Astrocyte of the cerebellum (primary cell): Measurements from ENCODE around the gene MAPK14.
"Not testable (repeated sequence)": the region's sequence is repeated elsewhere in the genome, so short reads cannot be mapped to it uniquely, and the experiment has no call there.

ENCODE experiments used
- DNase-seq: peaks from one replicate; pipeline ENCODE4 v3.0.0-alpha.2; 2011; ENCODE audit warnings: low read depth
- H3K4me3 ChIP-seq: 2 replicates; pipeline ENCODE4 v1.5.1; 2011; ENCODE audit warnings: mild to moderate bottlenecking, low read depth, low read length, moderate library complexity
- in situ Hi-C: cut with HindIII; loops from 2 replicates; pipeline ENCODE4 v1.10.0; 2017; ENCODE audit warnings: low sequenced_read_pairs
- TF ChIP-seq, protein P1 (sequence below): IDR thresholded peaks from 2 replicates; pipeline ENCODE4 v1.5.1; 2012; ENCODE audit warnings: low read length, low read depth, moderate library complexity, mild to moderate bottlenecking; ENCODE audit errors: missing control alignments

MAPK14 gene

DNA sequence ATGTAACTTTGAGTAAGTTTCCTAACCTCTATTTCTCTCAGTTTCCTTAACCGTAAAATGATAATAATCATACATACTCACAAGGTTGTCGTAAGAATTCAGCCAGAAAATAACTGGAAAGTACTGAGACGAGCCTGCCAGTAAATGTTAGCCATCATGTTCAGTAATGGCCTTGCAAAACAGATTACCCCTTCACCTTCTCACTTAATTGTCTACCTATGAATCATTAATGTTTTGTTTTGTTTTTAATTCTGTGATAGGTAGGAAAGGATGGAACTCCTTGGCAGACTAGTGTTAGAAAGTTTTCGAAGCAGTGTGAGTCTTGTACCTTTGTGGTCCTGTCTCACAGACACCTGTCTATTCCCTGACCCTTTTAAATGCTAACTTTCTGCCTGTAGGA is 50.6 kb downstream of the MAPK14 start:
- in situ Hi-C loops = no loop called here
- TF ChIP-seq, protein P1, sequence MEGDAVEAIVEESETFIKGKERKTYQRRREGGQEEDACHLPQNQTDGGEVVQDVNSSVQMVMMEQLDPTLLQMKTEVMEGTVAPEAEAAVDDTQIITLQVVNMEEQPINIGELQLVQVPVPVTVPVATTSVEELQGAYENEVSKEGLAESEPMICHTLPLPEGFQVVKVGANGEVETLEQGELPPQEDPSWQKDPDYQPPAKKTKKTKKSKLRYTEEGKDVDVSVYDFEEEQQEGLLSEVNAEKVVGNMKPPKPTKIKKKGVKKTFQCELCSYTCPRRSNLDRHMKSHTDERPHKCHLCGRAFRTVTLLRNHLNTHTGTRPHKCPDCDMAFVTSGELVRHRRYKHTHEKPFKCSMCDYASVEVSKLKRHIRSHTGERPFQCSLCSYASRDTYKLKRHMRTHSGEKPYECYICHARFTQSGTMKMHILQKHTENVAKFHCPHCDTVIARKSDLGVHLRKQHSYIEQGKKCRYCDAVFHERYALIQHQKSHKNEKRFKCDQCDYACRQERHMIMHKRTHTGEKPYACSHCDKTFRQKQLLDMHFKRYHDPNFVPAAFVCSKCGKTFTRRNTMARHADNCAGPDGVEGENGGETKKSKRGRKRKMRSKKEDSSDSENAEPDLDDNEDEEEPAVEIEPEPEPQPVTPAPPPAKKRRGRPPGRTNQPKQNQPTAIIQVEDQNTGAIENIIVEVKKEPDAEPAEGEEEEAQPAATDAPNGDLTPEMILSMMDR = no peak
- no peak overlapping the region for H3K4me3 ChIP-seq
- DNase-seq = no peak

DNA sequence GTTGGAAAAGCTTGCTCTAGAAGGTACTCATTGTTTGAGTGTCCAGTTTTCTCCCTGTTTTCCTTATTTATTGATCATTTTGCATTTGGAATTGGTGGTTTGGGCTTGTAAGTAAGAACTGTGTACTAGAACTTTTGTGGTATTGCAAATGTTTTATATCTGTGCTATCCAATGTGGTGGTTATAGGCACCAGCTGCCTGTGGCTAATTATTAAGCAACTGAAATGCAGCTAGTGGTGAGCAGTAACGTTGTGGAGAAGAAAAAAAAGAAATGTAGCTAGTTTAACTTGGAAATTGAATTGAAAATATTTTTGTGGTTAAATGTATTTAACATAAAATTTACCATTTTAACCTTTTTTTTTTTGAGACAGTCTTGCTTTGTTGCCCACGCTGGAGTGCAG is 52.0 kb downstream of the MAPK14 start:
- TF ChIP-seq, protein P1 = no peak
- H3K4me3 ChIP-seq = no peak overlapping the region
- DNase-seq = no peak
- in situ Hi-C loops = no loop called here

DNA sequence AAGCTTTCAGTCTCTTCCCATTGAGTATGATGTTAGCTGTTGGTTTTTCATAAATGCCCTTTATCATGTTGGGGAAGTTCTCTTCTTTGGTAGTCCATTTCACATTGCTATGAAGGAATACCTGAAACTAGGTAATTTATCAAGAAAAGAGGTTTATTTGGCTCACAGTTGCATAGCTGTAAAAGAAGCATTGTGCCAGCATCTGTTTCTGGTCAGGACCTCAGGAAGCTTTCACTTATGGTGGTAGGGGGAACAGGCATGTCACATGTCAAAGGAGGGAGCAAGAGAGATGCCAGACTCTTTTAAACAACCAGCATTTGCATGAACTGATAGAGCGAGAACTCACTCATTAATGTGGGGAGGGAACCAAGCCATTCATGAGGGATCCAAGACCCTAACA is 54.7 kb downstream of the MAPK14 start:
- in situ Hi-C loops = no loop called here
- H3K4me3 ChIP-seq = no peak overlapping the region
- no peak for DNase-seq
- TF ChIP-seq, protein P1 = no peak

DNA sequence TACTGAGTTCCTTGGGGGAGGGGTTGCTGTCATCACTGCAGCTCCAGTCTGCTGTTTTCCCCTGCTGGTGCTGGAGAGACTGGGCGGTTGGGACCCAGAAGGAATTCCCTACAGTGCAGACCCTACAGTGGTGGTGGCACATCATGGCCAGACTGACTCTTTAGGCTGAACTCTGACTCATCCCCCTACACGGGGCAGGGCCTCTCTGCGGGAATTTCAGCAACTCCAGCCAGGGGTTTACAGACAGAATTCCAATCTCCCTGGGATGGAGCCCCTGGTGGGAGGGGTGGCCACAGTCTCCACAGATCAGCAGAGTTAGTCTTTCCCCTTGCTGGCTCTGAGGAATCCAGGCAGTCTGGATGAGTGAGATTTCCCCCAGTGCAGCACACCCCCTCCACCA is 55.8 kb downstream of the MAPK14 start:
- TF ChIP-seq, protein P1 = no peak
- in situ Hi-C loops = no loop called here
- no peak for DNase-seq
- no peak overlapping the region for H3K4me3 ChIP-seq

DNA sequence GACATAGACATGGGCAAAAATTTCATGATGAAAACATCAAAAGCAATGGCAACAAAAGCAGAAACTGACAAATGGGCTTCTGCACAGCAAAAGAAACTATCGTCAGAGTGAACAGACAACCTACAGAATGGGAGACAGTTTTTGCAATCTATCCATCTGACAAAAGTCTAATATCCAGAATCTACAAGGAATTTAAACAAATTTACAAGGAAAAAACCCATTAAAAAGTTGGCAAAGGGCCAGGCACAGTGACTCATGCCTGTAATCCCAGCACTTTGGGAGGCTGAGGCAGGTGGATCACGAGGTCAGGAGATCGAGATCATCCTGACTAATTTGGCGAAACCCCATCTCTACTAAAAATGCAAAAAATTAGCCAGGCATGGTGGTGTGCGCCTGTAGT is 60.6 kb downstream of the MAPK14 start:
- H3K4me3 ChIP-seq, in situ Hi-C loops, DNase-seq: not testable (repeated sequence)

DNA sequence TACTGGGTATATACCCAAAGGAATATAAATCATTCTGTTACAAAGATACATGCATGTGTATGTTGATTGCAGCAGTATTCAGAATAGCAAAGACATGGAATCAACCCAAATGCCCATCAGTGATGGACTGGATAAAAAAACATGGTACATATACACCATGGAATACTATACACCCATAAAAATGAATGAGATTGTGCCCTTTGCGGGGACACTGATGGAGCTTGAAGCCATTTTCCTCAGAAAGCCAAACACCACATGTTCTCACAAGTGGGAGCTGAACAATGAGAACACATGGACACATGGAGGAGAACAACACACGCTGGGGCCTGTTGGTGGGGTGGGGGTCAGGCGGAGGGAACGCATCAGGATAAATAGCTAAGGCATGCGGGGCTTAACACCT is 61.4 kb downstream of the MAPK14 start:
- TF ChIP-seq, protein P1 = no peak
- in situ Hi-C loops = no loop called here
- DNase-seq = no peak
- no peak overlapping the region for H3K4me3 ChIP-seq

DNA sequence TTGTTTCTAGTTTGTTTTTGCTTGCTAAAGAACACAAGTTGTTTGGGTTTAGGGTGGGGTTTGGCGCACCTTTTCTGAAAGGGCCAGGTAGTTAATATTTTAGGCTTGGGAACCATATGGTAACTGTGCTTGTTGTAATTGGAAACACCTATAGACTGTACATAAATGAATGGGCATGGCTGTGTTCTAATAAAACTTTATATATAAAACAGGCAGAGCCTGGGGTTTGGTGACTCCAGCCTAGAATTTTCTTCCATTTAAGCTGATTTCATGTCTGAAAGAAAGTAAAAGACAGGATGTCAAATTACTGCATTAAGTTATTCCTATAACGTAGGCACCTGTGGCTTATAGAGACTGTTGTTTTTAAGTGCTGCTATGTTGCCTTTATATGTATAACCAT is 66.6 kb downstream of the MAPK14 start:
- H3K4me3 ChIP-seq = no peak overlapping the region
- in situ Hi-C loops = no loop called here
- TF ChIP-seq, protein P1 = no peak
- no peak for DNase-seq
